ENCODE measurements around the gene HAO2. TPM values are rescaled to one million over a fixed set of nuclear protein-coding genes. Genes with fewer than 3 reads are reported as not detected.

The HAO2 gene
- total and polyA plus RNA-seq, 9 donors, result 0.12 to 0.50 (median 0.23) TPM; not detected in 6

DNA sequence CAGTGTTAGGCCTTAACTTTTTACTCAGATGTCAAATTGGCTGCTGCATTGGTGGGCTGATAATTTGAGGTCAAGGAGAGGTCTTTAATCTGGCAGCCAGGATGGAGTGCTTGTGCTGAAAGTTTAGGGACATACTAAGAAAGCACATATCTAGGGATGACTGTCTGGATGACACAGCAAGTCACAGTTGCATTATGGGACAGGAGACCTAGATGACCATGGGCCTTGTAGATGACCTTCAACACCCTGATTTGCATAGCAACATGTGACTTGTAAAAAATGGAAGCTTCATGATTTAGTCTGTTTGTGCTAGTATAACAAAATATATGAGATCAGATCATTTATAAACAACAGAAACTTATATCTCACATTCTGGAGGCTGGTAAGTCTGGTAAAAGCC, 28.4 kb downstream of the HAO2 start:
- H3K4me1 ChIP-seq (ENCODE audit: insufficient read depth), result no peaks in the 10 kb centered on the region
- H3K4me3 ChIP-seq, result no peak overlapping the region
- no peak overlapping the region for H3K27ac ChIP-seq
- no peaks in the 10 kb centered on the region for H3K27me3 ChIP-seq
- H3K9me3 ChIP-seq, result no peaks in the 10 kb centered on the region
- TF ChIP-seq EP300 (IDR thresholded peaks at IDR 0.05) (no peak), POLR2A (IDR thresholded peaks at IDR 0.05) (no peak)
- TF ChIP-seq, protein P1, sequence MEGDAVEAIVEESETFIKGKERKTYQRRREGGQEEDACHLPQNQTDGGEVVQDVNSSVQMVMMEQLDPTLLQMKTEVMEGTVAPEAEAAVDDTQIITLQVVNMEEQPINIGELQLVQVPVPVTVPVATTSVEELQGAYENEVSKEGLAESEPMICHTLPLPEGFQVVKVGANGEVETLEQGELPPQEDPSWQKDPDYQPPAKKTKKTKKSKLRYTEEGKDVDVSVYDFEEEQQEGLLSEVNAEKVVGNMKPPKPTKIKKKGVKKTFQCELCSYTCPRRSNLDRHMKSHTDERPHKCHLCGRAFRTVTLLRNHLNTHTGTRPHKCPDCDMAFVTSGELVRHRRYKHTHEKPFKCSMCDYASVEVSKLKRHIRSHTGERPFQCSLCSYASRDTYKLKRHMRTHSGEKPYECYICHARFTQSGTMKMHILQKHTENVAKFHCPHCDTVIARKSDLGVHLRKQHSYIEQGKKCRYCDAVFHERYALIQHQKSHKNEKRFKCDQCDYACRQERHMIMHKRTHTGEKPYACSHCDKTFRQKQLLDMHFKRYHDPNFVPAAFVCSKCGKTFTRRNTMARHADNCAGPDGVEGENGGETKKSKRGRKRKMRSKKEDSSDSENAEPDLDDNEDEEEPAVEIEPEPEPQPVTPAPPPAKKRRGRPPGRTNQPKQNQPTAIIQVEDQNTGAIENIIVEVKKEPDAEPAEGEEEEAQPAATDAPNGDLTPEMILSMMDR (IDR thresholded peaks at IDR 0.05), result no peak
- H3K36me3 ChIP-seq, result no peaks in the 10 kb centered on the region
- no peak for DNase-seq
- intact Hi-C loops (cut with DNase I), result no loop called here

DNA sequence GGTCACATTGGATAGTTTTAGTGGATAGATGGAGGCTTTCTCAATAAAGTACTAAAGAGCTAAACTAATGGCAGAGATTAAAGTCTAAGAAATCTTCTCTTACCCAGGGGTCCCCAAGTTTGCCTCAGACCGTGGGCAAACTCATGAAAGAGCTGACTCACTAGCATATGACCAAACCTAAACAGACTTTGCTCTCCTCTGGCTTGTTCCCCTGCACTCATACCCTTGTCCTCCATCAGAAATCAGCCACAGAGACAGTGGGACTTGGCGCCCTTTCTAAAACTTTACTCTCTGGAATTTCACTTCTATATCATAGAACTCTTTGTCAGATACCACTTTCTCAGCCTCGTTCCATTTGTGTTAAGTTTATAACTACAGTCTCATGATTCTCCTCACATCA, 29.4 kb downstream of the HAO2 start:
- H3K36me3 ChIP-seq, result no peaks in the 10 kb centered on the region
- H3K4me3 ChIP-seq, result no peak overlapping the region
- intact Hi-C loops (cut with DNase I), result no loop called here
- H3K4me1 ChIP-seq (ENCODE audit: insufficient read depth), result no peaks in the 10 kb centered on the region
- no peaks in the 10 kb centered on the region for H3K9me3 ChIP-seq
- 63 to 75% (median 70%) methylated on average over 3 of the region's 3 CpGs for WGBS, 3 donors
- DNase-seq, result no peak
- H3K27me3 ChIP-seq, result no peaks in the 10 kb centered on the region
- TF ChIP-seq POLR2A (IDR thresholded peaks at IDR 0.05) (no peak), EP300 (IDR thresholded peaks at IDR 0.05) (no peak)
- TF ChIP-seq, protein P1 (IDR thresholded peaks at IDR 0.05), result no peak
- no peak overlapping the region for H3K27ac ChIP-seq

DNA sequence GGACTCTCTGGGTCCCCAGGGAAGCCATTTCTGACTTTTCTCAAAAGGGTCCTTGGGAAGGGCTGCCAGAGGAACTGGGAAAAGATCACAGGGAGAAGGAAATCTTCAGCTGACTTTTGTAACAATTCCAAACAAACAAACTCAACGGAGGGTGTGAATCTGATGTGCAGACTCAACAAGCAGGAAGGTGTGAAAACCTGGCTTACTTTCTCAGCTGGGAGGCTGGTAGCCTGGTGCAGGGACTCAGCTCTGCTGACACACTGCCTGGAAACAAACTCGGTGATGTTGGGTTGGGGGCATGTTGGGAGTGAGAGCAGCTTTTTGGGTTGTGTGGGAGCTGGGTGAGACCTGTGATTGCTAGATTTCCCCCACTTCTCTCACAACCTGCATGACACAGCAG, 36.2 kb downstream of the HAO2 start:
- 21 to 35% (median 32%) methylated on average over 2 of the region's 2 CpGs for WGBS, 3 donors
- Histone ChIP-seq H3K4me1 (ENCODE audit: insufficient read depth) (no peaks in the 10 kb centered on the region), H3K27me3 (no peaks in the 10 kb centered on the region), H3K4me3 (no peak overlapping the region), H3K27ac (no peak overlapping the region), H3K36me3 (no peaks in the 10 kb centered on the region), H3K9me3 (no peaks in the 10 kb centered on the region)
- no peak for DNase-seq
- intact Hi-C loops (cut with DNase I), result no loop called here
- no peak for TF ChIP-seq POLR2A (IDR thresholded peaks at IDR 0.05)
- TF ChIP-seq EP300 (IDR thresholded peaks at IDR 0.05), result no peak
- TF ChIP-seq, protein P1 (IDR thresholded peaks at IDR 0.05), result no peak

DNA sequence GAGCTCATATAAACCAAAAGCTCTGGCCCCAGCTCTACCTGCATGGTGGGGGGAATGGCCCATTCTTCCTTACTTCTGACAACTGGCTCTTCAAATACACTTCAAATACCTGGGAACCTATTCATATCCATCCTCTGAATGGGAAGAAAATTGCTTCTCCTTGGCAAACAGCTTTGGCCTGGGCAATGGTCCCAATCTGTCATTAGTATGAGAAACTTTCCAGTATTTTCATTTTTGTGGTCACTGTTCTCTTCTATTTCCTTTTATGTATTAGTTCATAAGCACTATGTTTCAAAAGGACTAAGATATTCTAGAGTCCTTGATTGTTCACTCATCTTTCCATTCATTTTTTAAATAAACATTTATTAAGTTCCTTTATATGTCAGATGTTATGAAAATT, 41.1 kb downstream of the HAO2 start:
- no peaks in the 10 kb centered on the region for H3K4me1 ChIP-seq (ENCODE audit: insufficient read depth)
- H3K9me3 ChIP-seq, result no peaks in the 10 kb centered on the region
- intact Hi-C loops (cut with DNase I), result no loop called here
- TF ChIP-seq EP300 (IDR thresholded peaks at IDR 0.05) (no peak), POLR2A (IDR thresholded peaks at IDR 0.05) (no peak)
- TF ChIP-seq, protein P1 (IDR thresholded peaks at IDR 0.05), result no peak
- no peaks in the 10 kb centered on the region for H3K27me3 ChIP-seq
- no peak overlapping the region for H3K4me3 ChIP-seq
- no peak overlapping the region for H3K27ac ChIP-seq
- H3K36me3 ChIP-seq, result no peaks in the 10 kb centered on the region
- DNase-seq, result no peak

DNA sequence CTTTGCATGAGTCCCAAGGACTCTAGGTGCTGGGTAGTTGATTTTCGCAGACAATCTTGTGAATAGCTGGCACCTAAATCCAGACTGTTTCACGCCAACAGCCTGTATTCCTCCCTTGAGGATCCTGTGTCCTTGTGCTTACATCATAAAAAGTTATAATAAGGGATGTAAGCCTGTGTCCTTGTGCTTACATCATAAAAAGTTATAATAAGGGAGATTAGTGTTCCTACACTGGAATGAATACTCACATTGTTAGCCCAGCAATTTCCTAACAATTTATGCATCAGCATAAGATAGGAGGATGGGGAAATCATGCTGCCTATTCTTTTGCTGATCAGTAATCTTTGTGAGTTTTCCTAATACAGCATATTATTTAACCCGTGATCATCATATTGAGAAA, 42.4 kb downstream of the HAO2 start:
- Histone ChIP-seq H3K4me3 (no peak overlapping the region), H3K9me3 (no peaks in the 10 kb centered on the region), H3K4me1 (ENCODE audit: insufficient read depth) (no peaks in the 10 kb centered on the region), H3K36me3 (no peaks in the 10 kb centered on the region), H3K27ac (no peak overlapping the region), H3K27me3 (no peaks in the 10 kb centered on the region)
- TF ChIP-seq POLR2A (IDR thresholded peaks at IDR 0.05) (no peak), EP300 (IDR thresholded peaks at IDR 0.05) (no peak)
- TF ChIP-seq, protein P1 (IDR thresholded peaks at IDR 0.05), result no peak
- DNase-seq, result no peak
- intact Hi-C loops (cut with DNase I), result no loop called here
- 75 to 90% (median 77%) methylated on average over 3 of the region's 3 CpGs for WGBS, 3 donors

Measured in ovary (tissue), 9 donors.